A673 (cell line): ENCODE results near the gene CLTB.

ENCODE experiments used
- CTCF ChIP-seq: fragments of 300-800, 200-600 bp; sonication (generic); conservative IDR thresholded peaks from 2 replicates; pipeline ENCODE4 v1.5.1; 2017; ENCODE audit warnings: low read depth, mild to moderate bottlenecking, antibody characterized with exemption, low read length, moderate library complexity, mixed read lengths
- EZH2 ChIP-seq: fragments of 200-600 bp; sonication (generic); IDR thresholded peaks from 2 replicates; pipeline ENCODE4 v1.6.1; 2017; ENCODE audit warnings: borderline replicate concordance, low read depth, mild to moderate bottlenecking, mixed read lengths, antibody characterized with exemption, low read length; ENCODE audit not compliant: poor library complexity, severe bottlenecking

GRCh38 chr5:176407456-176408251 is 8.7 kb downstream of the CLTB start:
- TF ChIP-seq CTCF: no peak
- no peak for TF ChIP-seq EZH2
